Measurements from ENCODE around the gene TERB1.

TERB1 gene

DNA sequence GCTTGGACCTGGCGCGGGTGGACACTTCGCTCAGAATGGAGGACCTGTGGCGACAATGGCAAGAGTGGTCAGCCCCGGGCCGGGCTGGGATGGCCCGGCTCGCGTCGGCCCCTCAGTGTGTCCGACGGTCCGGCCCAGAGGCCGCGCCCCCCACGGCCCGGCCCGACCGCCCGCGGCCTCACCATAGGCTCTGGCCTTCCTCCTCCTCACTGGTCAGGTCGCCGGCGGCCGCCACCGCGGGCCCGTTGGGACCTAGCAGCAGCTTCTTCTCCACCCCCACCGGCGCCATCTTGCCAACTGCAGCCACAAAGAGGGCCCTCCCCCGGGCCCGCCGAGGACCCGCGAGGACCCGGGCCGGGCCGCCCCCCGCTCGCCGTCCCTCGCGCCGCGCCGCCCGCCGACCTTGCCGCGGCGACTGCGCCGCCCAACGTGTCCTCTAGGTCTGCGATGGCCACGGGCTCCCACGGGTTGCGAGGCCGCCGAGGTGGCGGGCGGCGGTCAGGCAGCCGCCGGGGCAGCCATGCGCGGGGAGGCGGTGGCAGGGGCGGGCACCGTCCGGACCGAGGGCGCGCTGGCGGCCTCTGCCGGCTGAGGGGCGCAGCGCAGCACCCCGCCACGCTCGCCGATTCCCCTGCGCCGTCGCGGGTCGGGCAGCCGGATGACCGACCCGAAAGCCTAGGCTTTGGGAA, 49.9 kb downstream of the TERB1 start, which contains the start of gene DYNC1LI2:
DYNC1LI2 (minus strand) TSS at position 307 of the 689 bp plus-strand sequence; CDS start at position 289, 18 bp downstream.
- in situ Hi-C loops (cut with HindIII; ENCODE audit: low sequenced_read_pairs): loop anchor here (5.0 kb wide), 1 partner anchor 76 kb away; no protein-coding TSS in a partner anchor

DNA sequence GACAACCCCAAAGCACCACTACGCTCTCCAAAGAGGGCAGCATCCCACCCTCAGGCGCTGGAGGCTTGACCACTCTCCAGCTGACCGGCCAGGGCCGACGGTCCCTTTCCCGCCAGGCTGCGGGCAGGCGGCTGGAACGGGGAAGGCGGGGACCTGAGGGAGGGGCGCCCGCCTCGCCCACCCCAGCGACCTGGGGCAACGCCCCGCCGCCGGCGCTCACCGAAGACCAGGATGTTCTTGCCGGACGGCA, 50.4 kb downstream of the TERB1 start:
- in situ Hi-C loops (cut with HindIII; ENCODE audit: low sequenced_read_pairs): loop anchor here (5.0 kb wide), 1 partner anchor 76 kb away; no protein-coding TSS in a partner anchor

- in situ Hi-C loops (cut with HindIII; ENCODE audit: low sequenced_read_pairs): loop anchor here (5.0 kb wide), 1 partner anchor 77 kb away; no protein-coding TSS in a partner anchor
These were observed 50.9 kb downstream of the TERB1 start for GRCh38 chr16:66750279-66751052.

- in situ Hi-C loops (cut with HindIII; ENCODE audit: low sequenced_read_pairs): no loop called here
These were observed 54.7 kb downstream of the TERB1 start for GRCh38 chr16:66746682-66747081.

DNA sequence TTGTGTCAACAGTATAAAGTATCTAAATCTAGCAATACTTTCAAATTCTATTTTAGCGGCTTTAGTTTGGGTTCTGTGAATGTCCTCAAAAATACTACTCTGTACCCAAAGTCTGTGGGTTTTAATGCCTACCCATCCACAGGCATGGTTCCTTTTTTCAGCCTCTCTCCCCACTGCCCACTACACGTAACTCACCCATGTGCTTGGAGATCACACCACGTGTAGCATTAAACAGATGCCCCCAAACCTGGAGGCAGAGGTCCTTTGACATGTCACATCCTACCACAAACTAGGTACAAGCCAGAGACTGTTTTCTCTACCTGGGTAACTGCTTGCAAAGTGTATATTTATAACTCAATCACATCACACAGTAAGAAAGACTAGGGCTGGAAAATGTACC, 55.3 kb downstream of the TERB1 start:
- in situ Hi-C loops (cut with HindIII; ENCODE audit: low sequenced_read_pairs): no loop called here

DNA sequence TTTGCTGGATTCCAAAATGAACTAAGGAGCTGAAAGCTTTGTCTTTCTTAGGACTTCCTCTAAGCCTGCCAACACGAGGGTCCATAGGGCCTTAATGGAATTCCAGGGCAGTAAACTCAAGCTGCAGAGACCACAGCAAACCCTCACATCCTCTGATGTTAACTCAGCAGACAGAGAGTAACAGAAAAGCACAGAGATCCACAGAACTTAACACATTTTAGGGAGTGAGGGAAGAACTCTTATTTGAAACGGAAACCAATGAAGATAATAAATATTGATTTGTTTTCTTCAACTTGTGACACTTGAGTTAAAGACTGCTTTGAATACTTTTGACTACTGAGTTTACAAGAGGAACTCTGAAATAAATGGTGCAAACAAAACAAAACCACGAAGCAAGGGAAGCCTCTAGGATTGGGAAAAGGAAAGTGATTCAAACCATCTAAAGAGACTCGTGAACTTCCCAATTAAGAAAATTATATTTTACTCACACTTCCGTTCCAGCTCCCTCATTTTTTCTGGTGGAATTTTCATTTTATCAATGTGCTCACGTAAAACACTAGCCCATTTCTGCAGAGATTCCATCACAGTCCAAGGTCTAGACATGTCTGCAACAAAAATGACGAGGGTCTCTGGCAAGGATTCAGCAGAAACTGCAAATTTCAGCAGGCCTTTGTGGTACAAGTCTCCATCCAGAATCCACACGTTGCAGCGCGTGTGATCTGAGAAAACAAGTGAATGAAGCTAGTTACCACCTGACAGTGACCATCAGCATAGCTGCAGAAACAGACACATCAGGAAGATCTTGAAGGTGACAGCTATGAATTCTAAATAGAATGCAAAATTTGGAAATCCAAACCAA, 59.2 kb downstream of the TERB1 start:
- in situ Hi-C loops (cut with HindIII; ENCODE audit: low sequenced_read_pairs): no loop called here

DNA sequence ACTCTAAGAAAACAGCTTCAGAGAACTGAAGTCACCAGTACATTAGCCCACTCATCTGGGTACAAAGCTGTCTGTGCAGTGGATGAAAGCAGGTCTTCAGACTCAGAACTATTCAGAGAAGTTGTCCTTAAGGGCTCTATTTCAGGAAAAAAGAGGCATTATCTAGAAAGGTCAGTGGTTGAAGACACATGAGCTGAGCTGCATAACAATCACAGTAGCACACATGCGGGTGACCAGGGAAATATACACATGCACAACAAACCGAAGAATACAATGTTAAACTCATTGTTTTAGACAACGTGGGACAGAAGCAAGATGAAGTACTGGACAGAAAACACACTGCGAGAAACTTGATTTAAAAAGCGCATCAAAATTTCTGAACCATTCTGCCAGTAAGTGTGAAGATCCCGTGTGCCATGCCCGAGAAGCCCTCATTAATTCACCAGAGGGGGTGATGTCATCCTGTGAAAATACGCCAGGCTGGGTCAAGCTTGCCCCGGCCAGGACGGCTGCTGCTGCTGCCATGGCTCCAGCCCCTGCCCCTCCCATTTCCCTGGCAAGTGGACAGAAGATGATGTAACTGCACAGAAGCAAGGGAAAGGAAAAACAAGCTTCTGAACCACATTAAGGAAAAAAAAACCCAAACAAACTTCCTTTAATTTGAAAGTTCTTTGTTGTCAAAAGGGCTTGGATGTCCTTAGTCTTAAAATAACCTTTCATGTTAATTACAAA, 60.0 kb downstream of the TERB1 start:
- in situ Hi-C loops (cut with HindIII; ENCODE audit: low sequenced_read_pairs): no loop called here

DNA sequence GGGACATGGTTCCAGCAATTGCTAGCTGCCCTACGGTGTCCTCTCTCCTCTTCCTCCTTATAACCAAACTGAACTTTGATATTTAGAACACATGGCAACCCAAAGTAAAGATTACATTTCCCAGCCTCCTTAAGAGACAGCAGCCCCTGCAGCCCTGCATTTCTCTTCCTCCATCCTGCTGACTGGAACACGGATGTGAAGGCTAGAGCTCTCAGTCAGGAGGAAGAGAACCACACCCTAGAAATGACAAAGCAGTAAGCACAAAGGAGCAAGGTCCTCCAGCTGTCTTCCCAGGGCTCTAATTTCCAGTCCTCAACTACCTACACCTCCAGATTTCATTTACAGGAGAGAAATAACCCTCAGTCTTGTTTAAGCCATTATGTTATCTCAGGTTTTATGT, 60.9 kb downstream of the TERB1 start:
- in situ Hi-C loops (cut with HindIII; ENCODE audit: low sequenced_read_pairs): no loop called here

DNA sequence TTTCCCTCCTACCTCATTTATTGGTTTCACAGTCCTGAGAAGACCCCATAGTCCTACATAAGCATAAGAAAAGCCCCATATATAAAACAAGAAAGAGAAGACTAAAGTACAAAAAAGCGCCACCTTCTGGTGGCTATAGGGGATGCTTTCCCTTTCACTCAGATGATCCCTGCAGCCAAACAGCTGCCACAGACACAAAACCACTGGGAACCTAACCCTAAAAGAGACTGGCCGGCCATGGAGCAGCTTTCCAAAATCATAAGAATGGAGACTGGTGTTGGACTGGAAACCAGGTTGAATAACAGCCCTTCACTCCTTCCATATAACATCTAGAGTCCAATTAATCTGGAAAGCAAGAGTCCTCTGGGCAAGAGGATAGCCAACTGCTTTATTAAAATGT, 61.4 kb downstream of the TERB1 start:
- in situ Hi-C loops (cut with HindIII; ENCODE audit: low sequenced_read_pairs): no loop called here

DNA sequence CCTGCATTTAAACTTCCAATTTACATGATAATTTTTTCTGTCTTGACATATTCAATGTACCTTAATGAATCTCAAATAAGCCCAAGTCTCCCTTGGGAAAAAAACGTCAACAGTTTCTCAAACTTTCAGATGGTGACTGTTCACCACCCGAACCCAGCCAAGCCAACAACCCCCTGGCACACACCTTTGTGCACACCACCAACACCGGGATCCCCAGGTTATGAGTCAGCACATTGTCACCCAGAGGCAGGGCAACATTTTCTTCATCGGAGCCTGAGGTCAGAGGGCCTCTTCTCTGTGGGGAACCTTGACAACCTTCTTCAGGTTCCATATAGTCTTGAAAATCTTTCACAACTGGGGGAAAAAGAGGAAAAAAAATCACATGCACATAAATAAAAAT, 65.5 kb downstream of the TERB1 start:
- in situ Hi-C loops (cut with HindIII; ENCODE audit: low sequenced_read_pairs): no loop called here

- in situ Hi-C loops (cut with HindIII; ENCODE audit: low sequenced_read_pairs): no loop called here
These were observed 70.3 kb downstream of the TERB1 start for GRCh38 chr16:66731101-66731500.

DNA sequence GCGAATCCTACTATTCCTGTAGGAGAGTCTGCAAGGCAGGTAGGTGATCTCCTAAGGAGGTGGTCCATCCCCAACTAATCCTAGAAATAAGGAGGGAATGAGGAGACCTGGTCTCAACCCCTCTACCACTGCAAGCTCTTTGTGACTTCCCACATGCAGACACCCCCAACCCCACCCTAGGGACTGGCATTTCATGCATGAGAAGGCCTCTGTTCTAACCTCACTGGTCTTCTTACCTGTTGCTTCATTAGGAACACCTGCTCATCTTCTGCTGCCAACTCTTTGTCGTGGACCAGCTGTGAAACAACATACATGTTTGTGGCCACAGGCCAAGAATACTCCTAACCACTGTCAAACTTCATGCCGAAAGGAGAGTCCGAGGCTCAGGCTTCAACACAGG, 72.6 kb downstream of the TERB1 start:
- in situ Hi-C loops (cut with HindIII; ENCODE audit: low sequenced_read_pairs): no loop called here

DNA sequence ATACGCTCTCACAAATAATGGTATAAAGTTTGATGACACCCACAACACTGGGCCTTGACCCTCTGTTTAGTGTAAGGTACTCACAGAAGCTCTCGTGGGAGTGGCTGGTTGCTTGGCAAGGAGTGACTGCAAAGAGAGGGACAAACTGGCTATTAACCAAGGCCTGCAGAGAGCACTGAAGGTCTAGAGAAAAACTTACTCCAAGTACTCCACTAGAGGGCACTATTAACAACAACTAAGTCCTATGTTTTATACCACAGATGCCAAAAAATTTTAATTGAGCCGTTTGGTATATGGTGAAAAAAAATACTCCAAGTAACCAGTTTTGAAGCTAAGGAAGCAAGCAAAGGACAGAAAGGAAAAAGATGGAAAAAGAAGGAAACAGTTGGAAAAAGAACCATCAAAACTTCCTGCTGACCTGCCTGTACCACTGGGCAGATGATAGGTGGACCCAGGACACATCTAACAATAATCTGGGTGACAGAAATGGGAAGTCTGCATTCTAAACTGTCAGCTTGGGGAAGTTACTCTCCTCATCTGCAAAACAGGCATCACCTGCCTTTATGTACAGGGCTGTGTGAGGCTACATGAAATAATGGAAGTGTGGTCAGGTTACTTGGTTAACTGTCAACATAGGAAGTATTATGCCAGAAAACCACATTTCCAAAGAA, 73.1 kb downstream of the TERB1 start:
- in situ Hi-C loops (cut with HindIII; ENCODE audit: low sequenced_read_pairs): no loop called here

- in situ Hi-C loops (cut with HindIII; ENCODE audit: low sequenced_read_pairs): no loop called here
These were observed 80.6 kb downstream of the TERB1 start for GRCh38 chr16:66720766-66721165.

DNA sequence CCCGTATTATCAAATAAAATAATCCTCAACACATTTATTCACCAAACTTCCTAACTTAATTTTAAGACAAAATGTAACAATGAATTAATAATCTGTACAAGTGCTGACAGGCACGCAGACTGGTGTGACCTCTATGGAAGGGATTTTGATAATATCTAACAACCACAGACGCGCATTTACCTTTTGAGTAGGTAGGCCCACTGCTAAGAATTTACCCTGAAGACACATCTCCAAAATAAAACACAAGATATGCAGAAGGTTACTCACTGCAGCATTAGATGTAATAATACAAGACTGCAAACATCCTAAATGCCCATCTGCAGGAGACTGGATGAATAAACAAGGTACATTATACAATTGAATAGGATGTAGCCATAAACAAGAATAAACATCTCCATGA, 82.1 kb downstream of the TERB1 start:
- in situ Hi-C loops (cut with HindIII; ENCODE audit: low sequenced_read_pairs): no loop called here

DNA sequence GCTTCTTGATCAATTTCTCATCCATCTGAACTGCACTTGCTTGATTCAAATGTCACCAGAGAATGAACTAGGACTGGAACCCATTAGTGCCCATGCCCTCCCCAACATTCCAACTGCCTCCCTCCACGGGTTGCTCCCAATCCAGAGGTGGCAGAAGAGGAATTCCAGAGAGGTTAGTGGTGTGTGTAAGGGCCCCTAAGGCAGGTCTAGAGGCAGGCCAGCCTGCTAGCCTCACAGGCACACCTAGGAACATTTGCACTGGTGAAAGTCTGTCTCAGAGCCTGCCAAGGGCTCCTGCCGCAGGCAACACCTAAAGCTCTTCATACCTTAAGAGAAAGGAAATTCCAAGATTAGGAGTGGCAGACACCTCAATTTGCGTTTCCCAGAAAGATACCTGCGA, 83.6 kb downstream of the TERB1 start:
- in situ Hi-C loops (cut with HindIII; ENCODE audit: low sequenced_read_pairs): no loop called here

DNA sequence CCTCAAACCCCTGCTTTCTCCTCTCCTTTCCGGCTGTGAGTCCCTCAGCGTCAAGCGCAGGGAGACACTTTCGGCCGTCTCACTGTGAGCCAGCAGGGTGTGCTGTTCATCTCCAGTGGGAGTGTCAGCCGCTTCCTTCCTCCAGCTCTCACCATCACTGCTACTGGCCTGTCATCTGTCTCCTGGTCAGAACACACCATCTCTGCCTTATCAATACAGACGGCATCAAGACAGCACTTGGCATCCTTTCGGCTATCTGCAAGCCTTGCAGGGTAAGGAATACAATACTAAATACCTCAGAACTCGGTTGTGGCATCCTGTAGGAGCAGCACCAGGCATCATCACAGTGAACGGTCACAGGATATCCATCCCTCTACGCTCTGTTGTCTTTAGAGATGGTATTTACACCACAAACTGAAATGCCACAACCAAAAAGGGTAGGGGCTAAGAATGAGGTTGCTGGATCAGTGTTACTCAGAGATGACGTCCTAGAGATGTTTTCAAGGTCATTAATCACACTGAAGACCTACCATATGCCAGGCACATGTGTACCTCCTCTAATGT, 84.2 kb downstream of the TERB1 start:
- in situ Hi-C loops (cut with HindIII; ENCODE audit: low sequenced_read_pairs): no loop called here

GRCh38 chr16:66714654-66715307, 86.6 kb downstream of the TERB1 start:
- in situ Hi-C loops (cut with HindIII; ENCODE audit: low sequenced_read_pairs): no loop called here

DNA sequence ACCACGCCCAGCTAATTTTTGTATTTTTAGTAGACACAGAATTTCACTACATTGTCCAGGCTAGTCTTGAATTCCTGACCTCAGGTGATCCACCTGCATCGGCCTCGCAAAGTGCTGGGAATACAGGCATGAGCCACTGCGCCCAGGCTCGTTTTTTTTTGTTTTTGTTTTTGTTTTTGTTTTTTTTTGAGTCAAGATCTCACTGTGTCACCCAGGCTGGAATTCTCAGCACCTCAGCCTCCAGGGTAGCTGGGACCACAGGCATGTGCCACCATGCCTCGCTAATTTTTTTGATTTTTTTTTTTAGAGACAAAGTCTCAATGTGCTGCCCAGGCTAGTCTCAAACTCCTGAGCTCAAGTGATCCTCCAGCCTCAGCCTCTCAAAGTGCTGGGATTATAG, 87.3 kb downstream of the TERB1 start:
- in situ Hi-C loops (cut with HindIII; ENCODE audit: low sequenced_read_pairs): no loop called here

- in situ Hi-C loops (cut with HindIII; ENCODE audit: low sequenced_read_pairs): no loop called here
These were observed 88.3 kb downstream of the TERB1 start for GRCh38 chr16:66713076-66713475.
